Measurements from ENCODE around the gene XAGE3.

The XAGE3 gene

DNA sequence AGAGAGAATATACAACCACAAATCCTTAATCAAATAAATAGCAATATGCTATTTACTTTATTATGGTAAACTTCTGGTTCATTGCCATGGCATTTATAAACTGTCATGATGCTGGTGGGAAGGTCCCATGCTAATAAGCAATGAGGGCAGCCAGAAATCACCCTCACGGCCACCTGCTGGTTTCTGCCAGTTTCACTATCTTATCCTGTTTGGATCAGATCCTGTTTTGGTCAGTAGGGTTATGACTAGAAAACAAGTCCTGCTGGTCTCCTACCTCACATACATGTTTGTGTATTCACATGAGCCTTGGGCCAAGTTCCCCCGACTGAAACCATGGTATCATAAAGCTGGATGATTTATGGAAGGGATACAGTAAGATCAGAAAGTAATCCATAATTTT, 28.7 kb downstream of the XAGE3 start:
- DNase-seq (ENCODE audit: low spot score), result no peak

DNA sequence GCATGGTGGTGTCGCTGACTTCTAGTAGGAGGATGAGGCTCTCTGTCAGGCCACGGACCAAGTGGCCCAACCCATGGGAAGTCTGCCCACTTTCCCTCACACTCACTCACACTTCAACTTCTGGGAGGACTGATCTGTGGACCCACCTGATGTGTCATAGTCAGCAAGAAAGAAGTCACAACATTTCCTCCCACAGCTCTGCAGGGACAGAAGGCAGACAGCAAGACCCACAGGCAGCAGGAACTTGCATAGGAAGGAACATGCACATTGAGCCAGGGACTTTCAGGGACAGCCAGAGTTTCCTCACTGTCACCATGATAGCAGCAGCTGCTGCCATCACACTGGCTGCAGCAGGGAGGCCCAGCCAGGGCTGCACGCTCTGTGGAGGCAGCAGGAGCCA, 37.3 kb downstream of the XAGE3 start:
- no peak for DNase-seq (ENCODE audit: low spot score)

GRCh38 chrX:52824608-52825007, 43.3 kb downstream of the XAGE3 start:
- no peak for DNase-seq (ENCODE audit: low spot score)

GRCh38 chrX:52821079-52821760, 46.7 kb downstream of the XAGE3 start:
- no peak for DNase-seq (ENCODE audit: low spot score)

DNA sequence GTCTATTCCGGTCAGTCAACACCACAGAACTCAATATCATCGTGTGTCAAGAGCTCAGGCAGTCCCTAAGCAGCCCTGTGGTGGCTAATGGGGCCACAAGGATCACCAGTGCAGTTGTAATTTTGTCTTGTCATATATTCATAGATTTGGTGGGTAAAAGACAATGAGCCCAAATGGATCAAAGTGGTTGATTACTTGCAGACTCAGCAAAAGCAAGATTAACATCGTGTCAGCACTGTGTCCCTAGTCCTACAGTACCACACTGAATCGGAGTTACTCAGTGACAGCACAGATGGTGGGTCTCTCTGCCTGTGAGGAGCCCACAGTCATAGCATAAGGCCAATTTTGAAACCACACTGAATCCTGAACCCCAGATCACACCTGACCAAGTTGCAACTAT, 48.1 kb downstream of the XAGE3 start:
- no peak for DNase-seq (ENCODE audit: low spot score)

Measured in activated CD4-positive, alpha-beta T cell treated with anti-CD3 and anti-CD28 coated beads, Interleukin-2, Interleukin-4, amounts not matched to agents 100 ng/mL and 50 ng/mL, durations not matched to agents 16 hours and 8 hours (primary cell).